MCF 10A (cell line): ENCODE results near the gene BPIFB2. TPM values are rescaled to one million over a fixed set of nuclear protein-coding genes. Genes with fewer than 3 reads are reported as not detected.

Experiments
- Bru-seq: library from RNA; stranded (reverse); fragments of 400-500 nt; gene quantifications from one replicate; lab custom pipeline; 2021; lab: Mats Ljungman, UMichigan
- BruChase-seq, 2 experiments: library from RNA; stranded (reverse); fragments of 400-500 nt; gene quantifications; one replicate each; lab custom pipeline; 2021; lab: Mats Ljungman, UMichigan
- BruUV-seq: library from RNA; stranded (reverse); fragments of 400-500 nt; replicated peaks from 2 replicates; lab custom pipeline; 2021; lab: Mats Ljungman, UMichigan
- CTCF ChIA-PET: fragments of 300-600 bp; sonication (Branson Sonifier 250); formaldehyde crosslinking; extraction: SDS; loops from one replicate; lab custom pipeline; 2021; ENCODE audit warnings: antibody characterized with exemption, inconsistent platforms; lab: Yijun Ruan, JAX
- POLR2A ChIA-PET: fragments of 300-600, 350-650 bp; sonication (Branson Sonifier 250); formaldehyde crosslinking; extraction: SDS; loops from one replicate; lab custom pipeline; 2020; ENCODE audit warnings: antibody characterized with exemption, inconsistent platforms; lab: Yijun Ruan, JAX
- DNase-seq: peaks from one replicate; pipeline ENCODE4 v3.0.0-alpha.2; 2018; ENCODE audit not compliant: unreplicated experiment
- H3K27ac Mint-ChIP-seq: one replicate; pipeline ENCODE4 v1.8.0; 2022; ENCODE audit warnings: mild to moderate bottlenecking, low read depth, mixed read lengths; ENCODE audit not compliant: unreplicated experiment
- H3K27me3 Mint-ChIP-seq: one replicate; pipeline ENCODE4 v1.8.0; 2022; ENCODE audit warnings: mixed read lengths; ENCODE audit not compliant: insufficient read depth, unreplicated experiment
- H3K36me3 Mint-ChIP-seq: one replicate; pipeline ENCODE4 v1.8.0; 2022; ENCODE audit warnings: mild to moderate bottlenecking, moderate library complexity, mixed read lengths; ENCODE audit not compliant: insufficient read depth, unreplicated experiment
- H3K4me1 Mint-ChIP-seq: one replicate; pipeline ENCODE4 v1.8.0; 2022; ENCODE audit warnings: mixed read lengths; ENCODE audit not compliant: insufficient read depth, unreplicated experiment
- H3K4me3 Mint-ChIP-seq: one replicate; pipeline ENCODE4 v1.8.0; 2022; ENCODE audit warnings: mild to moderate bottlenecking, moderate library complexity, mixed read lengths; ENCODE audit not compliant: unreplicated experiment
- H3K9me3 Mint-ChIP-seq: one replicate; pipeline ENCODE4 v1.8.0; 2022; ENCODE audit warnings: mixed read lengths; ENCODE audit not compliant: unreplicated experiment
- CTCF ChIP-seq: fragments of 200-600 bp; IDR thresholded peaks from one replicate; pipeline ENCODE4 v1.8.0; 2022; ENCODE audit warnings: antibody characterized with exemption, mild to moderate bottlenecking; ENCODE audit not compliant: unreplicated experiment
- intact Hi-C: fragments of 100-400 bp; cut with micrococcal nuclease; formaldehyde crosslinking; loops from 2 replicates; pipeline ENCODE4 v1.14.1; 2022
- long read RNA-seq: library from polyadenylated mRNA; stranded (forward); transcript quantifications from one replicate; pipeline ENCODE4 v2.0.0, GENCODE V29; 2022
- total RNA-seq: library from RNA; stranded (reverse); gene quantifications from 2 replicates; pipeline ENCODE4 v1.2.3, GENCODE V29; 2022

Gene BPIFB2
- total RNA-seq (not detected in 2 replicates), Bru-seq, nascent RNA (not detected), BruChase-seq, experiment 1, labeled RNA remaining after a 6-hour chase (not detected), BruChase-seq, experiment 2, labeled RNA remaining after a 2-hour chase (not detected)
- long read RNA-seq, result 0 reads

- intact Hi-C loops, result no loop called here
Observed at GRCh38 chr20:33007376-33008335, at the start of gene BPIFB2. TSS of gene BPIFB2 (plus strand) at chr20:33007704. CDS start at chr20:33008575, 871 bp downstream.

GRCh38 chr20:32958574-32958973 lies 48.9 kb upstream of the BPIFB2 start:
- Mint-ChIP-seq H3K4me3 (no peak overlapping the region), H3K27ac (no peak overlapping the region), H3K36me3 (no peaks in the 10 kb centered on the region), H3K9me3 (peaks cover 10% of the 10 kb centered on the region), H3K4me1 (no peaks in the 10 kb centered on the region), H3K27me3 (peaks cover 62% of the 10 kb centered on the region)
- intact Hi-C loops, result no loop called here
- ChIA-PET CTCF (no interaction called here), POLR2A (interaction anchor here (0.6 kb wide), 1 partner anchor 10 kb away, joined by 4 read pairs; no protein-coding TSS in a partner anchor)
- no peak for DNase-seq
- no peak for TF ChIP-seq CTCF
- no TSS peak for BruUV-seq

More at GRCh38 chr20:33007376-33008335, at the start of gene BPIFB2:
- Mint-ChIP-seq H3K27ac (no peak within 1 kb of the TSS), H3K4me3 (no peak within 1 kb of the TSS), H3K4me1 (no peaks in the 10 kb centered on the region), H3K9me3 (peaks cover 8% of the 10 kb centered on the region), H3K36me3 (no peaks in the 10 kb centered on the region), H3K27me3 (peaks cover 42% of the 10 kb centered on the region)
- no peak for TF ChIP-seq CTCF
- DNase-seq, result no peak
- CTCF ChIA-PET, result interaction anchor here (0.6 to 1.4 kb wide), 2 partner anchors 42 to 217 kb away, joined by 3 read pairs; no protein-coding TSS in a partner anchor
- POLR2A ChIA-PET, result no interaction called here
- BruUV-seq, result no TSS peak

GRCh38 chr20:32959351-32960221 lies 47.9 kb upstream of the BPIFB2 start:
- TF ChIP-seq CTCF, result no peak
- ChIA-PET POLR2A (no interaction called here), CTCF (interaction anchor here (0.6 to 1.1 kb wide), 2 partner anchors 14 to 504 kb away, joined by 4 to 9 read pairs; no protein-coding TSS in a partner anchor)
- Mint-ChIP-seq H3K27me3 (peaks cover 69% of the 10 kb centered on the region), H3K4me1 (no peaks in the 10 kb centered on the region), H3K4me3 (no peak overlapping the region), H3K36me3 (no peaks in the 10 kb centered on the region), H3K27ac (no peak overlapping the region), H3K9me3 (peaks cover 10% of the 10 kb centered on the region)
- no peak for DNase-seq
- no TSS peak for BruUV-seq
- intact Hi-C loops, result no loop called here
